IMR-90 (cell line): ENCODE measurements around the gene BCL7A. TPM values are rescaled to one million over a fixed set of nuclear protein-coding genes. Genes with fewer than 3 reads are reported as not detected.

Experiments used
- ATAC-seq: fragments of 200-7000 bp; cut with Tn5 transposase; 2 replicates; pipeline ENCODE4 v1.9.1; 2020; ENCODE audit warnings: low read depth, mild to moderate bottlenecking, moderate library complexity
- BruUV-seq: library from RNA; stranded (reverse); fragments of 400-500 nt; replicated peaks from 2 replicates; lab custom pipeline; 2021; lab: Mats Ljungman, UMichigan
- CTCF ChIA-PET: fragments of 300-600 bp; formaldehyde crosslinking; extraction: SDS; loops from one replicate; lab custom pipeline; 2021; ENCODE audit warnings: antibody characterized with exemption; lab: Yijun Ruan, JAX
- POLR2A ChIA-PET: fragments of 300-600 bp; sonication (Branson Sonifier 250); formaldehyde crosslinking; loops from one replicate; lab custom pipeline; 2022; ENCODE audit warnings: antibody characterized with exemption; ENCODE audit not compliant: unreplicated experiment; lab: Charles Lee
- DNase-seq: peaks from one replicate; pipeline ENCODE4 v3.0.0; 2013
- H2AFZ ChIP-seq: replicated peaks from 2 replicates; pipeline ENCODE3; 2013; ENCODE audit warnings: low read length, mild to moderate bottlenecking; ENCODE audit not compliant: poor library complexity
- H2AK5ac ChIP-seq: 2 replicates; pipeline ENCODE4 v1.6.1; 2013; ENCODE audit warnings: low read depth, low read length, inconsistent platforms
- H2AK9ac ChIP-seq: replicated peaks from 2 replicates; pipeline ENCODE3; 2013; ENCODE audit warnings: mild to moderate bottlenecking, low read depth, low read length, moderate library complexity; ENCODE audit not compliant: poor library complexity
- H2BK120ac ChIP-seq: 2 replicates; pipeline ENCODE4 v1.6.1; 2013; ENCODE audit warnings: low read depth, low read length, inconsistent platforms
- H2BK15ac ChIP-seq: 3 replicates; pipeline ENCODE4 v1.6.1; 2013; ENCODE audit warnings: low read depth, low read length, inconsistent platforms
- H2BK20ac ChIP-seq: 2 replicates; pipeline ENCODE4 v1.6.1; 2013; ENCODE audit warnings: low read depth, mild to moderate bottlenecking, inconsistent platforms, low read length, moderate library complexity
- H2BK5ac ChIP-seq: 2 replicates; pipeline ENCODE4 v1.6.1; 2013; ENCODE audit warnings: mild to moderate bottlenecking, low read depth, low read length, inconsistent platforms; ENCODE audit not compliant: poor library complexity, severe bottlenecking
- H3K14ac ChIP-seq: replicated peaks from 2 replicates; pipeline ENCODE4 v1.6.1; 2013; ENCODE audit warnings: low read depth, low read length, inconsistent platforms
- H3K18ac ChIP-seq: 2 replicates; pipeline ENCODE4 v1.6.1; 2013; ENCODE audit warnings: low read depth, low read length, control low read depth
- H3K23ac ChIP-seq: 2 replicates; pipeline ENCODE4 v1.6.1; 2013; ENCODE audit warnings: low read depth, low read length, inconsistent platforms
- H3K27ac ChIP-seq: 2 replicates; pipeline ENCODE4 v1.5.1; 2013; ENCODE audit warnings: mild to moderate bottlenecking, control low read depth, low read length; ENCODE audit not compliant: insufficient read depth
- H3K27me3 ChIP-seq: 2 replicates; pipeline ENCODE4 v1.6.1; 2013; ENCODE audit warnings: low read length; ENCODE audit not compliant: control insufficient read depth, insufficient read depth
- H3K36me3 ChIP-seq: 2 replicates; pipeline ENCODE4 v1.6.1; 2013; ENCODE audit warnings: low read length, mixed read lengths; ENCODE audit not compliant: control insufficient read depth, insufficient read depth
- H3K4ac ChIP-seq: 2 replicates; pipeline ENCODE4 v1.6.1; 2013; ENCODE audit warnings: low read depth, low read length, inconsistent platforms
- H3K4me1 ChIP-seq: 2 replicates; pipeline ENCODE4 v1.6.1; 2013; ENCODE audit warnings: low read length, mixed read lengths; ENCODE audit not compliant: control insufficient read depth, insufficient read depth
- H3K4me2 ChIP-seq: 2 replicates; pipeline ENCODE4 v1.6.1; 2013; ENCODE audit warnings: low read depth, mild to moderate bottlenecking, control low read depth, low read length, moderate library complexity
- H3K4me3 ChIP-seq: 2 replicates; pipeline ENCODE4 v1.5.1; 2013; ENCODE audit warnings: low read depth, mild to moderate bottlenecking, control low read depth, low read length, moderate library complexity; ENCODE audit not compliant: insufficient read depth
- H3K56ac ChIP-seq: 2 replicates; pipeline ENCODE4 v1.6.1; 2013; ENCODE audit warnings: low read length, inconsistent platforms; ENCODE audit not compliant: insufficient read depth; ENCODE audit errors: extremely low read depth
- H3K79me1 ChIP-seq, 2 experiments: 2 replicates each; pipeline ENCODE4 v1.6.1; 2013; ENCODE audit warnings: low read length in 2 of 2, inconsistent platforms in 1 of 2, low read depth in 1 of 2
- H3K9ac ChIP-seq: 2 replicates; pipeline ENCODE4 v1.6.1; 2013; ENCODE audit warnings: low read depth, low read length, control low read depth
- H3K9me1 ChIP-seq: 2 replicates; pipeline ENCODE4 v1.6.1; 2013; ENCODE audit warnings: low read length, inconsistent platforms; ENCODE audit not compliant: insufficient read depth
- H3K9me3 ChIP-seq: 2 replicates; pipeline ENCODE4 v1.6.1; 2013; ENCODE audit warnings: low read length; ENCODE audit not compliant: control insufficient read depth, insufficient read depth
- H4K20me1 ChIP-seq: 2 replicates; pipeline ENCODE4 v1.6.1; 2013; ENCODE audit warnings: low read length, inconsistent platforms; ENCODE audit not compliant: insufficient read depth
- H4K5ac ChIP-seq: 2 replicates; pipeline ENCODE4 v1.6.1; 2013; ENCODE audit warnings: mild to moderate bottlenecking, low read depth, low read length, control low read depth
- H4K8ac ChIP-seq, 2 experiments: 2 replicates each; pipeline ENCODE4 v1.6.1; 2013; ENCODE audit warnings: low read depth in 2 of 2, low read length in 2 of 2, control low read depth in 1 of 2, inconsistent platforms in 1 of 2
- H4K91ac ChIP-seq: 2 replicates; pipeline ENCODE4 v1.6.1; 2013; ENCODE audit warnings: low read depth, low read length, inconsistent platforms; ENCODE audit not compliant: insufficient read depth
- CEBPB ChIP-seq: IDR thresholded peaks from 2 replicates; pipeline ENCODE4 v1.6.1; 2012; ENCODE audit warnings: low read depth, low read length, improper control_type of control experiment
- CHD1 ChIP-seq: IDR thresholded peaks from 2 replicates; pipeline ENCODE4 v1.6.1; 2012; ENCODE audit warnings: low read depth, low read length, improper control_type of control experiment
- CTCF ChIP-seq: conservative IDR thresholded peaks from 2 replicates; pipeline ENCODE4 v1.5.1; 2012; ENCODE audit warnings: mild to moderate bottlenecking, low read depth, low read length, improper control_type of control experiment
- ELK1 ChIP-seq: fragments of 150-350 bp; IDR thresholded peaks from 2 replicates; pipeline ENCODE4 v1.6.1; 2016; ENCODE audit warnings: low read depth, mild to moderate bottlenecking, low read length, moderate library complexity, borderline replicate concordance
- MAFK ChIP-seq: IDR thresholded peaks from 2 replicates; pipeline ENCODE4 v1.6.1; 2012; ENCODE audit warnings: low read depth, low read length, improper control_type of control experiment
- MAZ ChIP-seq: IDR thresholded peaks from 2 replicates; pipeline ENCODE4 v1.6.1; 2012; ENCODE audit warnings: low read depth, mild to moderate bottlenecking, low read length, improper control_type of control experiment, moderate library complexity, borderline replicate concordance
- NFE2L2 ChIP-seq: fragments of 150-350 bp; IDR thresholded peaks from 2 replicates; pipeline ENCODE4 v1.6.1; 2016; ENCODE audit warnings: low read depth, mild to moderate bottlenecking, low read length
- POLR2A ChIP-seq: IDR thresholded peaks from 2 replicates; pipeline ENCODE4 v1.6.1; 2012; ENCODE audit warnings: mild to moderate bottlenecking, low read depth, low read length
- RAD21 ChIP-seq: IDR thresholded peaks from 2 replicates; pipeline ENCODE4 v1.6.1; 2012; ENCODE audit warnings: low read length, improper control_type of control experiment
- RCOR1 ChIP-seq: IDR thresholded peaks from 2 replicates; pipeline ENCODE4 v1.6.1; 2012; ENCODE audit warnings: mild to moderate bottlenecking, low read length, improper control_type of control experiment; ENCODE audit not compliant: insufficient replicate concordance
- SMC3 ChIP-seq: fragments of 150-350 bp; IDR thresholded peaks from 2 replicates; pipeline ENCODE4 v1.6.1; 2016; ENCODE audit warnings: low read depth, mild to moderate bottlenecking, antibody characterized with exemption, low read length, moderate library complexity
- WGBS, 2 experiments: methylation state at CpG; one replicate each; pipeline versions ENCODE4 v1.1.5 to v1.1.7; 2013; ENCODE audit warnings: missing lambda C conversion rate in 2 of 2; ENCODE audit not compliant: insufficient read length in 1 of 2; ENCODE audit errors: extremely low coverage in 2 of 2; 5-methylcytosine and 5-hydroxymethylcytosine counted together
- dilution Hi-C: fragments of 300-500 bp; cut with HindIII; formaldehyde crosslinking; loops from one replicate; pipeline ENCODE4 v1.14.3; 2018; ENCODE audit warnings: low sequenced_read_pairs; ENCODE audit not compliant: unreplicated experiment
- in situ Hi-C: fragments of 300-500 bp; cut with MboI; formaldehyde crosslinking; loops from 3 replicates; pipeline ENCODE4 v1.14.3; 2019; ENCODE audit warnings: low sequenced_read_pairs, inconsistent platforms, mixed read lengths
- intact Hi-C: fragments of 100-400 bp; cut with micrococcal nuclease; formaldehyde crosslinking; loops from 2 replicates; pipeline ENCODE4 v1.10.0; 2022
- polyA plus RNA-seq, 3 experiments: library from polyadenylated mRNA; depleted of rRNA; stranded (reverse); fragments of >200 nt; gene quantifications; 2 replicates each; pipeline ENCODE4 v1.2.3, GENCODE V29; 2012; ENCODE audit warnings: low replicate concordance in 1 of 3
- total RNA-seq: library from RNA; depleted of rRNA; stranded (reverse); fragments of >200 nt; gene quantifications from 2 replicates; pipeline ENCODE4 v1.2.3, GENCODE V29; 2012

BCL7A gene
- total and polyA plus RNA-seq, 2 of the 4 experiments (the other 2 are of a cell fraction) = 5.6 to 7.9 TPM

DNA sequence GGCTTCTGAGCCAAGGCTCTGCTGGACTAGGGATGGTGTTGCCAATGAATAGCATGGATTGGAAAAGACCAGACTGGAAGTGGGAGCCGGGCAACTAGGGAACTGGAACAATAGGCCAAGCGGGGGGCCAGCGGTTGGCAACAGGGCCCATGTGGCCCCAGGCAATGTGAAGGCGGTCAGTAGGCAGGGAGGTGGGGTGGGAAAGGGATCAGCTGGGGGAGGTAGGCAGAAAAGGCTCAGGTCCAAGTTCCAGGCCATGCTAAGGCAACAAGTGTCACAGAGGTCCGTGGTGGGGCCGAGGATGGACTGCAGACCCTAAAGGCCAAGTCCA, 42.0 kb downstream of the BCL7A start:
- ATAC-seq (no peak), DNase-seq (no peak)
- Histone ChIP-seq H3K4me3 (no peak overlapping the region), H2BK15ac (peak overlapping the region; percentile 97; the same call in 1 of the 3 replicates), H2AK9ac (peak overlapping the region; percentile 77), H3K4me1 (peaks cover 38% of the 10 kb centered on the region), H3K9me3 (no peaks in the 10 kb centered on the region), H3K4me2 (peak overlapping the region; percentile 37; the same call in 1 of the 2 replicates), H2AFZ (peak overlapping the region; percentile 90), H3K9me1 (peaks cover 18% of the 10 kb centered on the region), H3K14ac (peak overlapping the region; percentile 94), H3K27ac (peak overlapping the region; percentile 89), H3K23ac (peak overlapping the region; percentile 90), H3K9ac (peak overlapping the region; percentile 59; the same call in 1 of the 2 replicates), H4K5ac (peak overlapping the region; percentile 84), H2BK20ac (peak overlapping the region; percentile 78), H2BK5ac (peak overlapping the region; percentile 76), H2AK5ac (peak overlapping the region; percentile 98), H3K18ac (peak overlapping the region; percentile 74), H3K56ac (no peak overlapping the region; the same call in 1 of the 2 replicates), H3K79me1 (peaks cover 0 to 22% of the 10 kb centered on the region in 2 experiments; a peak in 2 of 4 replicates), H3K36me3 (peaks cover 7% of the 10 kb centered on the region; the same call in 1 of the 2 replicates), H2BK120ac (peak overlapping the region; percentile 81), H4K20me1 (no peaks in the 10 kb centered on the region; the same call in 1 of the 2 replicates), H3K27me3 (no peaks in the 10 kb centered on the region), H4K91ac (peak overlapping the region; percentile 73; the same call in 1 of the 2 replicates), H4K8ac (peak overlapping the region; percentile 78 to 92), H3K4ac (peak overlapping the region; percentile 90)
- dilution Hi-C loops = no loop called here
- in situ Hi-C loops = no loop called here
- intact Hi-C loops = loop anchor here (2.0 kb wide), 2 partner anchors 35 to 59 kb away; no protein-coding TSS in a partner anchor
- 60% methylated on average over 4 of the region's 6 CpGs; no CpG with 5 or more reads in 1 of the 2 experiments for whole genome bisulfite sequencing, 2 experiments
- ChIA-PET CTCF (interaction anchor here (0.9 to 1.2 kb wide), 2 partner anchors 9 to 60 kb away, joined by 3 to 4 read pairs; no protein-coding TSS in a partner anchor), POLR2A (interaction anchor here (0.6 kb wide), 1 partner anchor 15 kb away, joined by 4 read pairs; the partner anchor contains the start of gene MLXIP)
- no peak for TF ChIP-seq CTCF
- TF ChIP-seq RCOR1 = no peak
- TF ChIP-seq SMC3 = no peak
- TF ChIP-seq CEBPB = no peak
- TF ChIP-seq CHD1 = no peak
- no peak for TF ChIP-seq NFE2L2
- TF ChIP-seq POLR2A = no peak
- TF ChIP-seq MAFK = no peak
- no peak for TF ChIP-seq RAD21
- no peak for TF ChIP-seq ELK1
- no peak for TF ChIP-seq MAZ
- BruUV-seq = no TSS peak
